Stimulated activated CD4-positive, alpha-beta T cell treated with anti-CD3 and anti-CD28 coated beads, TNF-alpha, amount 100 ng/mL, for 1 hour (primary cell): ENCODE data around the gene HIKESHI.
"Not testable (repeated sequence)": the region's sequence is repeated elsewhere in the genome, so short reads cannot be mapped to it uniquely, and the experiment has no call there.

Experiments used
- DNase-seq, 3 donors: peaks; one replicate each; pipeline ENCODE4 v3.0.0-alpha.2; 2020; ENCODE audit warnings: low read depth in 3 of 3, low spot score in 1 of 3

The HIKESHI gene

DNA sequence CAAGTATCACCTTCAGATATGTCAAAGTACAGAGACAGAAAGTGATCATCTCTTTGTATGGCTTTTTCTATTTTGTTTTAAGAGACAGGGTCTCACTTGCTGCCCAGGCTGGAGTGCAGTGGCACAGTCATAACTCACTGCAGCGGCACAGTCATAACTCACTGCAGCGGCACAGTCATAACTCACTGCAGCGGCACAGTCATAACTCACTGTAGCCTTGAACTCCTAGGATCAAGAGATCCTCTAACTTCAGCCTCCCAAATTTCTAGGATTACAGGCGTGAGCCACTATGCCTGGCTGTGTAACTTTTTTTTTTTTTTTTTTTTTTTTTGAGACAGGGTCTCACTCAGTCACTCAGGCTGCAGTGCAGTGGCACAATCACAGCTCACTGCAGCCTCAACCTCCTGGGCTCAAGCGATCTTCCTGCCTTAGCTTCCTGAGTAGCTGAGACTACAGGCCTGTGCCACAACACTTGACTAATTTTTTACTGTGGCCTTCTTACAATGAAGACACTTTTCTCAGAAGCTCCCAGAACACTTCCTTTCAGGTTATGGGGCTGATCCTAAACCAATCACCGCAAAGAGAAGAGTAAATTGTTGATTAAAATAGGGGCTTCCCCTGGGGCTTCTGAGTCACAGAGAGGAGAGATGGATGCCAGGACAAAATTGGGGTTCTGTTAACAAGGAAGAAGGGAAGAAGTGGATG is 9.0 kb upstream of the HIKESHI start:
- no peak for DNase-seq

DNA sequence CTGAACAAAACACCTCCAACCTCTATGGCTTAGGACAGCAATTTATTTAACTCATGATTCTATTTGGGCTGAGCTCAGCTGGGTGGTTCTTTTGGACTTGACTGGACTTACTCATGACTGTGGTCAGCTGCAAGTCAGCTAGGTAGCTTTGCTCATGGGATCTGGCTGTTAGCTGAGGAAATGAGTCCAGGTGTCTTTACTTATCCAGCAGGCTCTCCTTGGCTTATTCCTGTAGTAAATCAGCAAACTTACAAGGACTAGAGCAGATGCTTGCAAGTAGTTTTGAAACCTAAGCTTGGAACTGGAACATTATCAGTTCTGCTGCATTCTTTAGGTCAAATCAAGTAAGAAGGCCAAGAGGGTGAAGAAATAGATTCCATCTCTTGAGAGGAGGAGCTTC is 8.0 kb upstream of the HIKESHI start:
- DNase-seq, result no peak

- DNase-seq, result no peak
Observed at GRCh38 chr11:86301742-86302091, 323 bp upstream of the HIKESHI start.

- no peak for DNase-seq
Observed at GRCh38 chr11:86303257-86303656, 1.2 kb downstream of the HIKESHI start.

GRCh38 chr11:86308710-86309109 is 6.7 kb downstream of the HIKESHI start:
- DNase-seq, result not testable (repeated sequence)

DNA sequence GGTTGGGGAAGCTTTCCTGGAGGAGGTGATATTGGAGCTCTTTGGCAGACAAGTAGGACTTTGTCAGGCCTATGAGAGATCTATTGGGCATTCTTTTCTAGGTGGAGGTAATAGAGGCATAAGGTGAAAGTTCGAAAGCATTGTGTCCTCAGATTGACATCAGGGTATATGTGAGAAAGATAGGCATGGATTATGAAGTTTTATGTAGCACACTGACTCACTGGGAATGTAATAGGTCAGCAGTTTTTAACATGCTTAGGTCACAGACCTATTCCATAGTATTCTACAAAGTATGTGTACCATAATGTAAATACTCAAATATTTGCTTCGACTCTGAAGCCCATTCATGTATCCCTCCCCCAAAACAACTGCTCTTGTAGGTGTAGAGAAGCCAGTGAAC is 11.8 kb downstream of the HIKESHI start:
- DNase-seq, result no peak

DNA sequence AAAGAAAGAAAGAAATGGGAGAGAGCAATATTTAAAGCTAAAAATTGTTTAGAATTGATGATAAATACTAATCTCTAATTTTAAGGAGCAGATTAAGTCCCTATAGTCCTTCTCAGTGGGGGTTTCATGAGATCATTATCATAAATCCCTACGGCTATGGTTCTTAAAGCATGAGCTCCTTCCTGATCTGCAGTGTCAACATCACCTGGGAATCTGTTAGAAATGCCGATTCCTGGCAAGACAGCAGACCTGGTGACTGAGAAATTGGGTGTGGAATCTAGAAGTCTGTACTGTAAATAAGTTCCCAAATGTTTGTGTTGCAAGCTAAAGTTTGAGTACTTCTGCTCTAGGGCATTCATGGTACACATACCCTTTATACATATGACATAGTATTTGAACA is 12.6 kb downstream of the HIKESHI start:
- DNase-seq, result no peak

DNA sequence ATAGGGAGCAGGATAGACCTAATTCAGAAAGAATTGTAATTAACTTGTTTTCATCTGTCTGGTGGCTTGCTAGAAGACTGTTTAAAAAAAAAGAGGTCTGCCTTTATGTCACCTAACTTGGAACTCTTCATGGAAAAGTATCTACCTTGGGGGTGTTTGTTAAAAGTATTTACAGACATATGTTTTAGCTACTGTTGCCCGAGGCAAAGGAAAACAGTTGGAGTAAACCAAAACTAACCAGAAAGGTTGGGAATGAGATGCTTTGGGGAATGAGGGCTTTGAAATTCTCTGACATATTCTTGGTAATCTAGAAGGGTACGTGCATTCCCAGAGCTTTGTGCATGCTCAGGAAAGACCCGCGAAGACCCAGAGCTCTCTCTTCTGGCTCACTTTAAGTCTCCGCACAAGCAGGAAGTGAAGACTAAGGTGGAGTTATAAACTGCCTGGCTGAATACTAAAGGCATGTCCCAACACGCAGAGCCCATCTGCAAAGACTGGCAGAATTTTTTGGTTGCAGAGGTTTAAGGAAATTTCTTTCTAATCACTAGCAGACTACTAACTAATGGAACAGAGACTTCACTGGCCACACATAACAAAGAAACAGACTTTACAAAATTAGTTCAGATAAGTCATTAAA is 33.2 kb downstream of the HIKESHI start:
- no peak for DNase-seq

DNA sequence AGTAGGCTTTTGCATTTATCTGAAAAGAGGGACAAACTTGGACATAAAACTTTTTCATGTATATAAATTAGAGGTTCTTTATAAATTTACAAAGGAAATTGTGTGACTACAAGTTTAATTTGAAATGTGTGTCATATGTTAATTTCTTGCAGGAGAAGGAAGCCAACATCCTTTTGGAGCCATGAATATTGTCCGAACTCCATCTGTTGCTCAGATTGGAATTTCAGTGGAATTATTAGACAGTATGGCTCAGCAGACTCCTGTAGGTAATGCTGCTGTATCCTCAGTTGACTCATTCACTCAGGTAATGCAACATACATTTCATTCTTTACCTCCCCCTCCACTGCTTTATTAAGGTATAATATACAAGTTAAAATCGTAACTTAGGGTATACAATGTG is 35.2 kb downstream of the HIKESHI start:
- no peak for DNase-seq

- DNase-seq, result no peak
Observed at GRCh38 chr11:86341382-86341781, 39.3 kb downstream of the HIKESHI start.

DNA sequence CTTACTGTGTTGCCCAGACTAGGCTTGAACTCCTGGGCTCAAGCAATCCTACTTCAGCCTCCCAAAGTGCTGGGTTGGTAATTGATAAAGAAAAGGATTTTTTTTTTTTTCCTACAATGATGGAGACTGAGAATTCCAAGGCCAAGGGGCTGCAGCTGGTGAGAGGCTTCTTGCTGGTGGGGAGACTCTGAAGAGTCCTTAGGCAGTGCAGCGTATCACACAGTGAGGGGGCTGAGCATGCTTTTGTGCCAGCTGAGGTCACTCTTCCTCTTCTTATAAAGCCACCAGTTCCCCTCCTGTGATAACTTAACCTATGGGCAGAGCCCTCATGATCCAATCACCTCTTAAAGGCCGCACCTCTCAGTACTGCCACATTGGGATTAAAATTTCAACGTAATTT is 44.5 kb downstream of the HIKESHI start:
- DNase-seq, result no peak

DNA sequence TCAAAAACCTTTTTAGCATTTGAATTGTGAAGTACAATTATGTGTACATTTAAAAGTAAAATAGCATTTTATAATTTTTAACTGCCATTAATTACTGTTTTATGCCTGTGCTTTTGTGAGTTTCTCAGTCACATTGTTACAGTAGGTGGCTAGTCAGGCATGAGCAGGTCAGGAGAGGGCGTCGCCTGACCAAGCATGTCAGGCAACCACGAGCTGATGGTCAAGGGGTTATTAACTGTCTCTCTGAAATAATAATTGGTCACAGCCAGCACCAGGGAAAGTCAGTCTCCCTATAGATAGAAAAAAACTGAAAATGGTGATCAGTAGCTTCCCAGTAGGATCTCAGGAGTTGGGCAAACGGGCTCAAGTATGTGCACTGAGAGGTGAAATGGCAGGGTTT is 53.2 kb downstream of the HIKESHI start:
- DNase-seq, result no peak

GRCh38 chr11:86357412-86357811 is 55.4 kb downstream of the HIKESHI start:
- DNase-seq, result not testable (repeated sequence)

- DNase-seq, result no peak
Observed at GRCh38 chr11:86358720-86359119, 56.7 kb downstream of the HIKESHI start.

DNA sequence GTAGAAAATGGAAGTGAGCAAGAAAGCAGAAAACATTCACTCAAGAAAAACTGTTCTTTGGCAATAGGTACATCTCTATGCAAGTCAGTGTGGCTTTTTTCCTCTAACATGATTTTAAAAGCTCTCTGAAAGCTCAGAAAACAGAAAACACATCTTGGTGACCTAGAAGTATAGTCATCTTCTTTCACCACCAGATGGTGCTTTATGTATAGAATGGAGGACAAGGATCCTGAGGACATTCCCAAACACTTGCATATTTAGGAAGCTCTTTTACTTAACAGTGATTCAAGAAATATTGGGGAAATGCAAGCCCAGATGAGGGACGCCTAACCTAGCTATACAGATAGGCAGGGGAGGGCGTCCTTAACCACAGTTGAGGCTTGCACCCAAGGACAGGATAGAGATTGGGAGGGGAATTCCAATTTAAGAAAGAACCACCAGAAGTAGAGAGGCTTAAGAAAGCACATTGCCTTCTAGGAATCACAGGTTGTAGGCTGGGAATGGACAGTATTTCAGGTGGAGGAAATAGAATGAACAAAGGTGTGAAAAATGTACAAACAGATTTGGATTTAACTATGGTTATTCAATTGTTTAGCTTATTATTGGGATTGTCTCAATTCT is 58.8 kb downstream of the HIKESHI start:
- no peak for DNase-seq

DNA sequence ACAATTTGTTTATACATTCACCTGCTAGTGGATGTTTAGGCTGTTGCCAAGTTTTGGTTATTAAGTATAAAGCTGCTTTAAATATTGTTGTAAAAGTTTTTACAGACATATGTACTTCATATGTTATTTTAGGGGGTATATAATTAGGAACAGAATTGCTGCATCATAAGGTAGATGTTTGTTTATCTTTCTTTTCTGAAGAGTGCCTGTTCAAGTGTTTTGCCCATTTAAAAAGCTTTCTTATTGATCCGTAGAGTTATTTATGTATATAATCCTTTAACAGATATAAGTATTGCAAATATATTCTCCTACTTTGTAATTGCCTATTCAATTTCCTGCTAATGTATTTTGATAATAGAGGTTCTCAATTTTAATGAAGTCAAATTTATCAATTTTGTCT is 61.4 kb downstream of the HIKESHI start:
- no peak for DNase-seq

DNA sequence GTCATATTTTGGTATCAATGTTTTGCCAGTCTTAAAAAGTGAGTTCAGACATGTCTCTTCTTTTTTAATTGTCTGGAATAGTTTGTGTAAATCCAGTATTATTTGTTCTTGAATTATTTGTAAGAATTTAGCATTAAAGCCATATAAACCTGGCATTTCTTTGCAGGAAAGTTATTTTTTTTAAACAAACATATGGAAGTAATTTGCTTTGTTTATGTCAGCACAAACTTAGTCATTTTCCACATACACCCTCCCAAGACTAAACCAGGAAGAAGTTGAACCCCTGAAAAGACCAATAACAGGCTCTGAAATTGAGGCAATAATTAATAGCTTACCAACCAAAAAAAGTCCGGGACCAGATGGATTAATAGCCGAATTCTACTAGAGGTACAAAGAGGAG is 63.5 kb downstream of the HIKESHI start:
- no peak for DNase-seq

- DNase-seq, result no peak
Observed at GRCh38 chr11:86369668-86370067, 67.6 kb downstream of the HIKESHI start.

DNA sequence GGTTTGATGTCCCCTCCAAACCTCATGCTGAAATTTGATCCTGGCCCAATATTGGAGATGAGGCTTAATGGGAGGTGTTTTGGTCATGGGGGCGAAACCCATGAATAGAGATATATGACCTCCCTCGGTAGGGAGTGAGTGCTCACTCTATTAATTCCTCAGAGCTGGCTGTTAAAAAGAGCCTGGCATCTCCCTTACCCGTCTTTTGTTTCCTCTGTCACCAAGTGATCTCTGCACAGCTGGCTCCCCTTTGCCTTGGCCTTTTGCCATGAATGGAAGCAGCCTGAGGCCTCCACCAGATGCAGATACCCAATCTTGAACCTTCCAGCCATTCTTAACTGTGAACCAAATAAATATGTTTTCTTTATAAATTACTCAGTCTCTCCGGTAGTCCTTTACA is 68.1 kb downstream of the HIKESHI start:
- no peak for DNase-seq

DNA sequence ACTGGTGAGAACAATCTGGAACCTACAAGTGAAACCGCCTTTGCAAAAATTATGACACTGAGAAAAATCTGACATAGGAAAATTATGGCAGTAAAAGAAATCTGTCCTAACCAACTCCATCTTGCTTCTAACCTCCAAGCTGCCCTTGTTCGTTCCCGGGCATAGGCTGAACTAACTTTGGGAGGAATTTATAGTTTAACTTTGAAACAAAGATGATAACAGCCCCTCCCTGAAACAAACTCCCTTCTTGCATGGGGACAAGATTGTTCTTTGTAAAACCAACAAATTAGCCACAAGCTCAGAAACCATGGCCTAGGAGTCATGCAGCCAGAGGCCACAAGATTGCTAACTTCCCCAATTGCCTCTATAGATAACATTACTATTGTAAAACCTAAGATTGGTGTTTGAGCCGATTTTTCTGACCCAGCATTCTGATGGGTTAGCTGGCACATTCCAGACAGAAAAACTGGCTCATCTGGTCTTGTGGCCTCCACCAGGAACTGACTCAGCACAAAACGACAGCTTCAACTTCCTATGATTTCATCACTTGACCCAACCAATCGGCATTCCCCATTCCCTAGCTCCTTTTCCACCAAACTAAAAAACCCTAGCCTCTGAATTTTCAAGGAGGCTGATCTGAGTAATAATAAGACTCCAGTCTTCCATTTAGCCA is 69.0 kb downstream of the HIKESHI start:
- DNase-seq, result no peak

DNA sequence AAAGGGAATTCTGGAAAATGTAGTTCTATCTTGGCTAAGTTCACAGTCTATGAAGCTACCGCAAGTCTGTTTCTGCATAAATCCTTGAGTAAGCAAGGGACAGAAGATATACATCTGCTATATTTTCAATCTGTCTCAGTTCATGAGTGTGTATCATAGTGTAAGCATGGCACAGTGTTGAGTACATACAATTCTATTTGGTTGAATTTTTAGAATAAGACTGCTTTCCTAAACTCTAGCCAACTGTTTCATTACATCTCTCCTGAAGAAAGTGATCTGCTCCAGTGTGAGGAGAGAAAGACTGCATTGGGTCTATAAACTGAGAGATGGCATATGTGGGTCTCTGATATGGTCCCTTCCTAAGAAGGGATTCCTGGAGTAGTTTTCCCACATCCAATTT is 70.0 kb downstream of the HIKESHI start:
- DNase-seq, result no peak

GRCh38 chr11:86372586-86372985 is 70.5 kb downstream of the HIKESHI start:
- DNase-seq, result no peak
